MM.1S (cell line): Measurements from ENCODE around the gene PIAS4.

Source experiments
- EZH2 ChIP-seq: fragments of 300-600 bp; sonication (generic); optimal IDR thresholded peaks from 2 replicates; pipeline ENCODE3; 2017; ENCODE audit warnings: low read depth, mild to moderate bottlenecking, antibody characterized with exemption, low read length, mixed read lengths
- TF ChIP-seq, protein P1 (sequence below): fragments of 300-600 bp; sonication (generic); IDR thresholded peaks from 2 replicates; pipeline ENCODE4 v1.5.1; 2016; ENCODE audit warnings: antibody characterized with exemption, low read length, mixed read lengths

- no peak for TF ChIP-seq EZH2
- TF ChIP-seq, protein P1, sequence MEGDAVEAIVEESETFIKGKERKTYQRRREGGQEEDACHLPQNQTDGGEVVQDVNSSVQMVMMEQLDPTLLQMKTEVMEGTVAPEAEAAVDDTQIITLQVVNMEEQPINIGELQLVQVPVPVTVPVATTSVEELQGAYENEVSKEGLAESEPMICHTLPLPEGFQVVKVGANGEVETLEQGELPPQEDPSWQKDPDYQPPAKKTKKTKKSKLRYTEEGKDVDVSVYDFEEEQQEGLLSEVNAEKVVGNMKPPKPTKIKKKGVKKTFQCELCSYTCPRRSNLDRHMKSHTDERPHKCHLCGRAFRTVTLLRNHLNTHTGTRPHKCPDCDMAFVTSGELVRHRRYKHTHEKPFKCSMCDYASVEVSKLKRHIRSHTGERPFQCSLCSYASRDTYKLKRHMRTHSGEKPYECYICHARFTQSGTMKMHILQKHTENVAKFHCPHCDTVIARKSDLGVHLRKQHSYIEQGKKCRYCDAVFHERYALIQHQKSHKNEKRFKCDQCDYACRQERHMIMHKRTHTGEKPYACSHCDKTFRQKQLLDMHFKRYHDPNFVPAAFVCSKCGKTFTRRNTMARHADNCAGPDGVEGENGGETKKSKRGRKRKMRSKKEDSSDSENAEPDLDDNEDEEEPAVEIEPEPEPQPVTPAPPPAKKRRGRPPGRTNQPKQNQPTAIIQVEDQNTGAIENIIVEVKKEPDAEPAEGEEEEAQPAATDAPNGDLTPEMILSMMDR, result no peak
Measured at GRCh38 chr19:4077800-4078684, 70.5 kb downstream of the PIAS4 start.
